Measurements from ENCODE around the gene MEPCE.

DNA sequence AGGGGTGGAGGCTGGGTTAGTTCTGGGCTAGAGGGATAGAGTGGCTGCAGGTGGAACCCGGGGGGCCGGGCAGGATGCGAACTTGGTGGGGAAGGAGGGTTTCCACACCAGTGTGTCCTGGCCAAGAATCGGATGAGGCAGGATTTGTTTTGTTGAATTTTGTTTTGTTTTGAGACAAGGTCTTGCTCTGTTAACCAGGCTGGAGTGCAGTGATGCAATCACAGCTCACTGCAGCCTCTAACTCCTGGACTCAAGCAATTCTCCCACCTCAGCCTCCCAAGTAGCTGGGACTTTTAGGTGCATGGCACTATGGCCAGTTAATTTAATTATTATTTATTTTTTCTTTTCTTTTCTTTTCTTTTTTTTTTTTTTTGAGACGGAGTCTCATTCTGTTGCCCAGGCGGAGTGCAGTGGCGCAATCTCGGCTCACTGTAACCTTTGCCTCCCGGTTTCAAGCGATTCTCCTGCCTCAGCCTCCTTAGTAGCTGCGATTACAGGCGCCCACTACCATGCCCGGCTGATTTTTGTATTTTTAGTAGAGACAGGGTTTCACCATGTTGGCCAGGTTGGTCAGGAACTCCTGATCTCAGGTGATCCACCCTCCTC, 19.7 kb downstream of the MEPCE start:
- TF ChIP-seq, protein P1, sequence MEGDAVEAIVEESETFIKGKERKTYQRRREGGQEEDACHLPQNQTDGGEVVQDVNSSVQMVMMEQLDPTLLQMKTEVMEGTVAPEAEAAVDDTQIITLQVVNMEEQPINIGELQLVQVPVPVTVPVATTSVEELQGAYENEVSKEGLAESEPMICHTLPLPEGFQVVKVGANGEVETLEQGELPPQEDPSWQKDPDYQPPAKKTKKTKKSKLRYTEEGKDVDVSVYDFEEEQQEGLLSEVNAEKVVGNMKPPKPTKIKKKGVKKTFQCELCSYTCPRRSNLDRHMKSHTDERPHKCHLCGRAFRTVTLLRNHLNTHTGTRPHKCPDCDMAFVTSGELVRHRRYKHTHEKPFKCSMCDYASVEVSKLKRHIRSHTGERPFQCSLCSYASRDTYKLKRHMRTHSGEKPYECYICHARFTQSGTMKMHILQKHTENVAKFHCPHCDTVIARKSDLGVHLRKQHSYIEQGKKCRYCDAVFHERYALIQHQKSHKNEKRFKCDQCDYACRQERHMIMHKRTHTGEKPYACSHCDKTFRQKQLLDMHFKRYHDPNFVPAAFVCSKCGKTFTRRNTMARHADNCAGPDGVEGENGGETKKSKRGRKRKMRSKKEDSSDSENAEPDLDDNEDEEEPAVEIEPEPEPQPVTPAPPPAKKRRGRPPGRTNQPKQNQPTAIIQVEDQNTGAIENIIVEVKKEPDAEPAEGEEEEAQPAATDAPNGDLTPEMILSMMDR (IDR thresholded peaks at IDR 0.05): no peak
- no peak for TF ChIP-seq EP300 (IDR thresholded peaks at IDR 0.05)
- no peak for TF ChIP-seq POLR2AphosphoS5 (IDR thresholded peaks at IDR 0.05)
- no peak for TF ChIP-seq POLR2A (IDR thresholded peaks at IDR 0.05)

Data from stomach (tissue), 4 donors.